Heart left ventricle (tissue), 13 donors: ENCODE measurements around the gene BRD3OS.

Experiments used
- CTCF ChIP-seq, 12 donors: fragments of 200-600 bp; sonication (generic) in 4 of 12; IDR thresholded peaks; one replicate each; pipeline versions ENCODE4 v1.5.0 to v1.8.0; 2018 to 2022; ENCODE audit warnings: antibody characterized with exemption in 12 of 12, mild to moderate bottlenecking in 5 of 12
- POLR2A ChIP-seq, 2 donors: fragments of 450-650 bp; IDR thresholded peaks; one replicate each; pipeline ENCODE4 v1.6.1; 2017; ENCODE audit warnings: antibody characterized with exemption in 2 of 2, mild to moderate bottlenecking in 2 of 2, moderate library complexity in 2 of 2
- donor health status: ischemic (EF 13 %, LVEDD 7.1; RV severe dilation, severe dysfunction).
- donor health status: DM: no; HTN: yes; CAD: no.
- donor health status: DM: no; HTN: no; CAD: no.
- donor health status: ischemic (EF 25% LVEDD 6.9; RV normal size, moderate dysfunction).
- donor health status: ischemic (EF 25% LVEDD 5.7; RV mildly dilated, moderate dysfunction).
- donor health status: ischemic (EF 35%, LVEDD 5.7; RV mildly dilated, moderate dysfunction).
- donor health status: nonischemic (EF 11% LVEDD 7.7; RV severe dilation, severe dysfunction).
- donor health status: DM: yes; HTN: yes; CAD: no.
- donor health status: PGD.
- donor health status: ischemic (EF 29% LVEDD 5.4; RV normal size, mild dysfunction).
- donor health status: nonischemic (EF 23%, LVEDD 6.1; RV moderate dilation, normal function).

GRCh38 chr9:134002796-134003195 lies 22.5 kb upstream of the BRD3OS start:
- TF ChIP-seq CTCF (IDR thresholded peaks at IDR 0.05) (no peak), POLR2A (IDR thresholded peaks at IDR 0.05) (no peak)
